Astrocyte (in vitro differentiated cells and primary cell): ENCODE measurements around the gene MUC13. TPM values are rescaled to one million over a fixed set of nuclear protein-coding genes. Genes with fewer than 3 reads are reported as not detected.

ENCODE experiments used
- total RNA-seq: library from RNA; stranded (reverse); gene quantifications from 2 replicates; pipeline ENCODE4 v1.2.1, GENCODE V29; 2021

MUC13 gene
- total RNA-seq, 1 donor from 2014 or later = not detected

Other genes starting within 250 kb of the MUC13 start
- gene UMPS, start 204.3 kb downstream of the MUC13 start, total RNA-seq = 25.4 and 38.3 TPM in 2 replicates
- 139 and 201 TPM in 2 replicates for gene ITGB5, start 47.4 kb downstream of the MUC13 start, total RNA-seq
- gene HEG1, start 121.2 kb upstream of the MUC13 start, total RNA-seq = 62.1 and 65.7 TPM in 2 replicates